CD4-positive, CD25-positive, alpha-beta regulatory T cell (primary cell): ENCODE data around the gene PLA2G4E. TPM values are rescaled to one million over a fixed set of nuclear protein-coding genes. Genes with fewer than 3 reads are reported as not detected.

ENCODE experiments used
- ATAC-seq, 2 donors: fragments of 150-1000 bp; cut with Tn5 transposase; one replicate each; pipeline ENCODE4 v1.10.0; 2021; ENCODE audit warnings: low read depth in 2 of 2, moderate number of reproducible peaks in 2 of 2, moderate library complexity in 1 of 2
- DNase-seq, 3 donors: peaks; one replicate each; pipeline versions ENCODE4 v3.0.0 to v3.0.0-alpha.2; 2012 to 2022; ENCODE audit warnings: mixed read lengths in 1 of 3
- H3K27ac ChIP-seq: one replicate; pipeline ENCODE4 v1.7.0; 2013; ENCODE audit warnings: mild to moderate bottlenecking, low read length; ENCODE audit not compliant: insufficient read depth, poor library complexity, severe bottlenecking
- H3K27me3 ChIP-seq: one replicate; pipeline ENCODE4 v1.7.0; 2013; ENCODE audit warnings: low read length; ENCODE audit not compliant: control insufficient read depth, insufficient read depth
- H3K36me3 ChIP-seq: one replicate; pipeline ENCODE4 v1.7.0; 2013; ENCODE audit warnings: mild to moderate bottlenecking, low read length, moderate library complexity; ENCODE audit not compliant: control insufficient read depth, insufficient read depth
- H3K4me1 ChIP-seq: 2 replicates; pipeline ENCODE4 v1.7.0; 2013; ENCODE audit warnings: mild to moderate bottlenecking, low read length; ENCODE audit not compliant: insufficient read depth, control insufficient read depth, poor library complexity, severe bottlenecking
- H3K4me3 ChIP-seq: one replicate; pipeline ENCODE4 v1.7.0; 2013; ENCODE audit warnings: low read depth, mild to moderate bottlenecking, low read length, moderate library complexity
- H3K9me3 ChIP-seq, 2 experiments: 1 replicate in 1 of 2; 2 replicates in 1 of 2; pipeline ENCODE4 v1.7.0; 2013; ENCODE audit warnings: low read length in 2 of 2, mild to moderate bottlenecking in 1 of 2, moderate library complexity in 1 of 2; ENCODE audit not compliant: control insufficient read depth in 2 of 2
- H3K27ac Mint-ChIP-seq, 3 donors: one replicate each; pipeline ENCODE4 v1.8.0; 2020 to 2022; ENCODE audit warnings: mild to moderate bottlenecking in 3 of 3, mixed read lengths in 3 of 3, moderate library complexity in 2 of 3
- H3K27me3 Mint-ChIP-seq: one replicate; pipeline ENCODE4 v1.8.0; 2022; ENCODE audit warnings: mild to moderate bottlenecking, mixed read lengths
- H3K36me3 Mint-ChIP-seq: one replicate; pipeline ENCODE4 v1.8.0; 2020; ENCODE audit warnings: mixed read lengths
- H3K4me1 Mint-ChIP-seq, 4 donors: one replicate each; pipeline ENCODE4 v1.8.0; 2020 to 2022; ENCODE audit warnings: mixed read lengths in 4 of 4, mild to moderate bottlenecking in 1 of 4
- H3K4me3 Mint-ChIP-seq, 4 donors: one replicate each; pipeline ENCODE4 v1.8.0; 2020 to 2022; ENCODE audit warnings: mild to moderate bottlenecking in 4 of 4, mixed read lengths in 4 of 4, moderate library complexity in 3 of 4
- H3K9me3 Mint-ChIP-seq, 7 donors: one replicate each; pipeline ENCODE4 v1.8.0; 2020 to 2022; ENCODE audit warnings: mixed read lengths in 7 of 7, mild to moderate bottlenecking in 3 of 7, moderate library complexity in 2 of 7
- polyA plus RNA-seq, 4 donors: library from polyadenylated mRNA; unstranded; fragments of 300-500 nt; fragmentation: Illumina TruSeq; gene quantifications; one replicate each; pipeline ENCODE4 v1.2.3, GENCODE V29; 2021
- total RNA-seq: library from RNA; stranded (reverse); gene quantifications from one replicate; pipeline ENCODE4 v1.2.3, GENCODE V29; 2022

Gene PLA2G4E
- total and polyA plus RNA-seq, 5 donors from 2014 or later: not detected

GRCh38 chr15:42037656-42038055 lies 16.8 kb upstream of the PLA2G4E start:
- Mint-ChIP-seq H3K36me3 (no peaks in the 10 kb centered on the region), H3K4me3 (no peak overlapping the region), H3K27me3 (no peaks in the 10 kb centered on the region), H3K27ac (no peak overlapping the region), H3K9me3 (no peaks in the 10 kb centered on the region), H3K4me1 (peaks cover 0 to 12% (median 9%) of the 10 kb centered on the region in 4 donors)
- no peak overlapping the region for H3K27ac ChIP-seq
- H3K27me3 ChIP-seq: no peaks in the 10 kb centered on the region
- H3K4me3 ChIP-seq: no peak overlapping the region
- peaks cover 9% of the 10 kb centered on the region for H3K4me1 ChIP-seq
- ATAC-seq: no peak
- H3K9me3 ChIP-seq: no peaks in the 10 kb centered on the region
- DNase-seq: no peak
- H3K36me3 ChIP-seq: no peaks in the 10 kb centered on the region

DNA sequence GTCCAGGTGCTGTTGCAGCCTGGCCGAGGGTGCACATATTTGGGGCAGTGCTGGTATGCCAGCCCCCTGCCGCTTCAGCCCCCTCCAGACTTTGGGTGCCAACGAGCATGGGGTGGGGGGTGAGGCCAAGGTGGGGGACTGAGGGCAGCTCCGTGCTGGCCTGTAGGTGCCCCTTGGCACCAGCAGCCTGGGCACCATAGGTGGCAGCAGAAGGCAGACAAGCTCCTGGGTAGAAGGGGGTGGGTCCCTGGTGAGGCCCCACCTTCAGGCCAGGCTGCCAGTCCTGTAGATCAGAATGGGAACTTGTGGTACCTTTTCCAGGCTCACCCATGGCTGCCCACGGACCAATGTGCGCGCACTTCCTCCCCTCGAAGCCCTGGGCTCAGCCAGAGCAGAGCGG lies 16.1 kb upstream of the PLA2G4E start:
- ATAC-seq: no peak
- Histone ChIP-seq H3K9me3 (no peaks in the 10 kb centered on the region), H3K36me3 (no peaks in the 10 kb centered on the region), H3K27ac (no peak overlapping the region), H3K4me1 (peaks cover 9% of the 10 kb centered on the region), H3K27me3 (no peaks in the 10 kb centered on the region), H3K4me3 (no peak overlapping the region)
- peak overlapping the region in 1 of 3 donors; percentile 51 for H3K27ac Mint-ChIP-seq
- no peaks in the 10 kb centered on the region for H3K9me3 Mint-ChIP-seq
- H3K4me3 Mint-ChIP-seq: no peak overlapping the region
- H3K36me3 Mint-ChIP-seq: no peaks in the 10 kb centered on the region
- DNase-seq: no peak
- H3K27me3 Mint-ChIP-seq: no peaks in the 10 kb centered on the region
- H3K4me1 Mint-ChIP-seq: peaks cover 0 to 12% (median 9%) of the 10 kb centered on the region in 4 donors

- ATAC-seq: no peak
Measured at GRCh38 chr15:42036112-42036905, 15.5 kb upstream of the PLA2G4E start.

DNA sequence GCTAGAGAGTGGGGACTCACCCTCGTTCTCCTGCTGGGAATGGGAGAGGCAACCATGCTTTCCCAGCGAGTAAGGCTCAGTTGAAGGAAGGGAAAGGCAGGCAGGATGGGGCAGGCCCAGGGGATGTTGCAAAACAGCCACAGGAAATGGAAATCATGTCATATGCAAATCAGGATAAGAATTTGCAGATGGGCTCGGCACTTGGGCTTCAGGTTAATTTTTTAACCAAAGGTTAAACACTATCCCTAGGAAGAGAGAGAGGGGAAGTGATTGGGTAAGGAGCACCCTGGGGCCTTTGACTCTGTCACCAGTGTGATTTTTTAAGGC lies 14.6 kb upstream of the PLA2G4E start:
- no peak overlapping the region for H3K4me3 Mint-ChIP-seq
- H3K27me3 Mint-ChIP-seq: peaks cover 2% of the 10 kb centered on the region
- H3K9me3 Mint-ChIP-seq: no peaks in the 10 kb centered on the region
- peaks cover 9% of the 10 kb centered on the region for H3K4me1 ChIP-seq
- H3K27ac ChIP-seq: no peak overlapping the region
- H3K9me3 ChIP-seq: no peaks in the 10 kb centered on the region
- no peak overlapping the region for H3K4me3 ChIP-seq
- no peaks in the 10 kb centered on the region for H3K36me3 ChIP-seq
- peaks cover 0 to 12% (median 9%) of the 10 kb centered on the region in 4 donors for H3K4me1 Mint-ChIP-seq
- DNase-seq: peak in 1 of 3 donors; percentile 65
- ATAC-seq: no peak
- H3K27me3 ChIP-seq: no peaks in the 10 kb centered on the region
- no peaks in the 10 kb centered on the region for H3K36me3 Mint-ChIP-seq
- H3K27ac Mint-ChIP-seq: peak overlapping the region in 2 of 3 donors; percentile 6 to 68

More at GRCh38 chr15:42036112-42036905, 15.5 kb upstream of the PLA2G4E start:
- peaks cover 9% of the 10 kb centered on the region for H3K4me1 ChIP-seq
- H3K27ac ChIP-seq: no peak overlapping the region
- H3K9me3 ChIP-seq: no peaks in the 10 kb centered on the region
- H3K27me3 ChIP-seq: no peaks in the 10 kb centered on the region
- no peak overlapping the region for H3K27ac Mint-ChIP-seq
- H3K4me3 ChIP-seq: no peak overlapping the region
- H3K36me3 ChIP-seq: no peaks in the 10 kb centered on the region
- H3K4me3 Mint-ChIP-seq: no peak overlapping the region
- no peaks in the 10 kb centered on the region for H3K9me3 Mint-ChIP-seq
- no peaks in the 10 kb centered on the region for H3K36me3 Mint-ChIP-seq
- no peaks in the 10 kb centered on the region for H3K27me3 Mint-ChIP-seq
- H3K4me1 Mint-ChIP-seq: peaks cover 0 to 12% (median 9%) of the 10 kb centered on the region in 4 donors
- no peak for DNase-seq

- Mint-ChIP-seq H3K36me3 (no peaks in the 10 kb centered on the region), H3K9me3 (no peaks in the 10 kb centered on the region), H3K27ac (peak overlapping the region in 2 of 3 donors; percentile 6 to 68), H3K27me3 (peaks cover 8% of the 10 kb centered on the region), H3K4me1 (peaks cover 0 to 12% (median 9%) of the 10 kb centered on the region in 4 donors), H3K4me3 (no peak overlapping the region)
- Histone ChIP-seq H3K27ac (no peak overlapping the region), H3K27me3 (no peaks in the 10 kb centered on the region), H3K4me3 (no peak overlapping the region), H3K36me3 (no peaks in the 10 kb centered on the region), H3K4me1 (peaks cover 9% of the 10 kb centered on the region), H3K9me3 (no peaks in the 10 kb centered on the region)
- no peak for ATAC-seq
- no peak for DNase-seq
Measured at GRCh38 chr15:42034628-42035434, 14.0 kb upstream of the PLA2G4E start.

DNA sequence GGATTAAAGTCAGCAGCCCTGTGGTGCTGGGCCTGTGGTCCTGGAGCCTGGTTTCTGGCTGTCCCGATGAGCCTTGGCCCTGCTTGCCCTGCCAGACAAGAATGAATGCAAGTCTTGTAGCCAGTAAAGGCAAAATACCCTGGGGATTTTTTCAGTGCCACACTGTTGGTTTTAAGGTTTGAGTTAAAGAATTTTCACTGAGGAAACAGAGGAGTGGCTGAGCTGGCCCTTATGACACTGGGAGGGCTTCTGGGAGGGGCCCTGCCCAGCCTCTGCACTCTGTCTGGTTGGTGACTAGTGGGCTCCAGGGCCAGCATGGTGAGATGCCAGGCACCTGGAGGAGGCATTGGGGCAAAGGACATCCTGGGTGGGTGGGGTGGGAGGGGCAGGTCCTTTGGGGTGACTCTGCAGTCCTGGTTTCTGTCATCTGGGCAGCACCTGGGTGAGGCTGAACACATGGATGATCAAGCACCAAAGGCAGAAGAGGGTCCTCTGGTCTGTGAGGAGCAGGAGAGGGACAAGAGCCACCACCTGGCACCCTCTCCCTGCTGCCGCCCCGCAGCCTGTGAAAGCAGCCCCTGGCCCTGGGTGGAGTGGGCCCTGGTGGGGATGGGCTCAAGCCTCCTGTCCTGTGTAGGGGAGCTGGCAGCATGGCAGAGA lies 12.5 kb upstream of the PLA2G4E start:
- ATAC-seq (no peak), DNase-seq (no peak)
- Histone ChIP-seq H3K4me3 (no peak overlapping the region), H3K4me1 (peaks cover 9% of the 10 kb centered on the region), H3K27ac (no peak overlapping the region), H3K36me3 (no peaks in the 10 kb centered on the region), H3K9me3 (no peaks in the 10 kb centered on the region), H3K27me3 (no peaks in the 10 kb centered on the region)
- Mint-ChIP-seq H3K4me1 (peaks cover 0 to 12% (median 9%) of the 10 kb centered on the region in 4 donors), H3K9me3 (no peaks in the 10 kb centered on the region), H3K36me3 (no peaks in the 10 kb centered on the region), H3K4me3 (no peak overlapping the region), H3K27me3 (peaks cover 18% of the 10 kb centered on the region), H3K27ac (peak overlapping the region in 2 of 3 donors; percentile 45 to 76)

GRCh38 chr15:42032376-42033213 lies 11.8 kb upstream of the PLA2G4E start:
- H3K27me3 Mint-ChIP-seq: peaks cover 21% of the 10 kb centered on the region
- Histone ChIP-seq H3K4me1 (peaks cover 9% of the 10 kb centered on the region), H3K36me3 (no peaks in the 10 kb centered on the region), H3K9me3 (no peaks in the 10 kb centered on the region), H3K4me3 (no peak overlapping the region), H3K27me3 (no peaks in the 10 kb centered on the region), H3K27ac (no peak overlapping the region)
- no peaks in the 10 kb centered on the region for H3K36me3 Mint-ChIP-seq
- no peak overlapping the region for H3K4me3 Mint-ChIP-seq
- no peak for ATAC-seq
- no peak for DNase-seq
- H3K27ac Mint-ChIP-seq: peak overlapping the region; percentile 45 to 76 (median 52)
- H3K9me3 Mint-ChIP-seq: no peaks in the 10 kb centered on the region
- peaks cover 0 to 12% (median 9%) of the 10 kb centered on the region in 4 donors for H3K4me1 Mint-ChIP-seq
